ENCODE measurements around the gene DNAJC5G. TPM values are rescaled to one million over a fixed set of nuclear protein-coding genes. Genes with fewer than 3 reads are reported as not detected.

DNAJC5G gene
- total RNA-seq, 1 experiment from 2014 or later = not detected

DNA sequence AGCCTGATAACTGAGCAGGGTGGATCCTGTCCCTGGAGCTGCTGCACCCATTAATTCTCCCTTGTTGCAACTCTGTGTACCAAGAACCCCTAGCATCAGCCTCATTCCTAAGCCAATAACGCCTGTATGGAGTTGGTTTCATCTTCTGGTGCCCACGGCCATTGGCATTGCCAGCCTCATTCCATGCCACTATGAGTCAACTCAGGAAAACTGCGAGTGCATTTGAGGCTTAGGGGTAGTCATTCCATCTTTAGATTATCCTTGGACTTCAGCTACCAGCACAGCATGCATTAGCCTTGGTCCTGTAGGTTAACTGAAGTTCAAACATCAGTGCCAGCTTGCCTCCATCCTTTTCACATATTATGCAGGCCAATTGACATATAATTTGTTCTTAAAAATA, 5.6 kb downstream of the DNAJC5G start:
- H3K36me3 ChIP-seq (ENCODE audit: low read depth) = no peaks in the 10 kb centered on the region
- H3K4me2 ChIP-seq = no peak overlapping the region
- no peak overlapping the region for H3K4me3 ChIP-seq
- DNase-seq = no peak
- H3K27ac ChIP-seq = no peak overlapping the region
- H3K4me1 ChIP-seq (replicated peaks; ENCODE audit: insufficient read depth) = peaks cover 37% of the 10 kb centered on the region
- intact Hi-C loops (cut with micrococcal nuclease; ENCODE audit: unreplicated experiment) = loop anchor here (1.0 to 5.0 kb wide), 4 partner anchors 31 to 320 kb away; partner anchors contain the start of genes ATRAID and SLC5A6
- CTCF ChIA-PET = interaction anchor here (1.7 to 2.9 kb wide), 2 partner anchors 12 to 22 kb away, joined by 6 to 22 read pairs; no protein-coding TSS in a partner anchor
- H3K27me3 ChIP-seq (ENCODE audit: insufficient read depth, low read depth) = no peaks in the 10 kb centered on the region
- H2AFZ ChIP-seq = no peak overlapping the region
- no peak for TF ChIP-seq EZH2 (IDR thresholded peaks at IDR 0.05; ENCODE audit: low read depth)
- TF ChIP-seq, protein P1, sequence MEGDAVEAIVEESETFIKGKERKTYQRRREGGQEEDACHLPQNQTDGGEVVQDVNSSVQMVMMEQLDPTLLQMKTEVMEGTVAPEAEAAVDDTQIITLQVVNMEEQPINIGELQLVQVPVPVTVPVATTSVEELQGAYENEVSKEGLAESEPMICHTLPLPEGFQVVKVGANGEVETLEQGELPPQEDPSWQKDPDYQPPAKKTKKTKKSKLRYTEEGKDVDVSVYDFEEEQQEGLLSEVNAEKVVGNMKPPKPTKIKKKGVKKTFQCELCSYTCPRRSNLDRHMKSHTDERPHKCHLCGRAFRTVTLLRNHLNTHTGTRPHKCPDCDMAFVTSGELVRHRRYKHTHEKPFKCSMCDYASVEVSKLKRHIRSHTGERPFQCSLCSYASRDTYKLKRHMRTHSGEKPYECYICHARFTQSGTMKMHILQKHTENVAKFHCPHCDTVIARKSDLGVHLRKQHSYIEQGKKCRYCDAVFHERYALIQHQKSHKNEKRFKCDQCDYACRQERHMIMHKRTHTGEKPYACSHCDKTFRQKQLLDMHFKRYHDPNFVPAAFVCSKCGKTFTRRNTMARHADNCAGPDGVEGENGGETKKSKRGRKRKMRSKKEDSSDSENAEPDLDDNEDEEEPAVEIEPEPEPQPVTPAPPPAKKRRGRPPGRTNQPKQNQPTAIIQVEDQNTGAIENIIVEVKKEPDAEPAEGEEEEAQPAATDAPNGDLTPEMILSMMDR (conservative IDR thresholded peaks at IDR 0.05) = no peak
- H3K79me2 ChIP-seq (ENCODE audit: low read depth) = no peaks in the 10 kb centered on the region
- H3K9me3 ChIP-seq (ENCODE audit: insufficient read depth, low read depth) = no peaks in the 10 kb centered on the region
- H4K20me1 ChIP-seq (ENCODE audit: insufficient read depth) = no peaks in the 10 kb centered on the region
- POLR2A ChIA-PET (ENCODE audit: unreplicated experiment) = no interaction called here
- H3F3A ChIP-seq (ENCODE audit: insufficient read depth, low read depth) = peaks cover 30% of the 10 kb centered on the region; the same call in 1 of the 2 replicates
- H3K9me2 ChIP-seq (ENCODE audit: insufficient read depth) = no peaks in the 10 kb centered on the region
- no TSS peak for BruUV-seq (replicated peaks)

GRCh38 chr2:27281442-27281841, 6.2 kb downstream of the DNAJC5G start:
- Histone ChIP-seq H2AFZ (no peak overlapping the region), H4K20me1 (ENCODE audit: insufficient read depth) (no peaks in the 10 kb centered on the region), H3K79me2 (ENCODE audit: low read depth) (no peaks in the 10 kb centered on the region), H3K4me2 (peak overlapping the region; percentile 71), H3K27me3 (ENCODE audit: insufficient read depth, low read depth) (no peaks in the 10 kb centered on the region), H3K9me3 (ENCODE audit: insufficient read depth, low read depth) (no peaks in the 10 kb centered on the region), H3K36me3 (ENCODE audit: low read depth) (no peaks in the 10 kb centered on the region), H3K4me1 (replicated peaks; ENCODE audit: insufficient read depth) (peaks cover 37% of the 10 kb centered on the region), H3F3A (ENCODE audit: insufficient read depth, low read depth) (peaks cover 30% of the 10 kb centered on the region; the same call in 1 of the 2 replicates), H3K9me2 (ENCODE audit: insufficient read depth) (no peaks in the 10 kb centered on the region), H3K4me3 (no peak overlapping the region), H3K27ac (peak overlapping the region; percentile 70)
- ChIA-PET POLR2A (ENCODE audit: unreplicated experiment) (interaction anchor here (0.6 kb wide), 1 partner anchor 496 kb away, joined by 3 read pairs; no protein-coding TSS in a partner anchor), CTCF (interaction anchor here (1.7 to 2.9 kb wide), 2 partner anchors 11 to 22 kb away, joined by 6 to 22 read pairs; no protein-coding TSS in a partner anchor)
- BruUV-seq (replicated peaks) = no TSS peak
- intact Hi-C loops (cut with micrococcal nuclease; ENCODE audit: unreplicated experiment) = loop anchor here (2.0 to 5.0 kb wide), 2 partner anchors 69 to 189 kb away; partner anchors contain the start of genes ATRAID and SLC5A6
- DNase-seq = no peak
- no peak for TF ChIP-seq EZH2 (IDR thresholded peaks at IDR 0.05; ENCODE audit: low read depth)
- TF ChIP-seq, protein P1 (conservative IDR thresholded peaks at IDR 0.05) = no peak

DNA sequence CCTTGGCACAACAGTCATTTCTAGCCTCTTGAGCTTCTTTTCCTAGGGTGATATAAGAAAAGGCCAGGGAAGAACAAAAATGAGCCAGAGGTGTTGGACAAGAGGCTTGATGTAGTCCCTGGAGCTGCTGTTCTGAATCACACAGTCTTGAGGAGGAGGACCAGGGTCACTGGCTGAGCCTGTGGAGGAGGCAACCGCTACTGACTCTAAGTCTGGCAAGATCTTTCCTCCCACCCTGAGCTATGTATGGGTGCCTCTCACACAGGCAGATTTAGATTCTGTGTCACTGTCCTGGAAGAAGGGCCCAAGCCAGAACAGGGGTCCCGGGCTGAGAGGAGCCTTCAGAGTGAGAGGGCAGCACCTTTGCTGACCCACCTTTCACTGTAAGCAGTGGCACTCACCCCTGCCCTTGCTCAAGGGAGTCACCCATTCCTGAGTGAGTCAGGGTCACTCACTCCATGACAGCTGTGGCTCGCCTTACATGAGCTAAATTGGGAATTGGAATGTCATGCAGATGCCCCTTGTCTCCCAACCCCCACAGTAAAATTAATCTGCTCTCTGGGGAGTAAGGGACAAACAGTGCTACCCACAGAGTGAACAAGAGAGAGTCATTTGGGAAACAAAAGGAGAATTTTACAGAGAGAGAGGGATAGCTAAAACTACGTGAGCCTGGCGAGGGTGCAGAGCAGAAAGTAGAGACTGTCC, 6.8 kb downstream of the DNAJC5G start, which contains the start of gene TRIM54:
Gene TRIM54 (plus strand): TSS at position 575 of the 705 bp plus-strand sequence. CDS start 303 bp downstream, outside the sequence.
- Histone ChIP-seq H3K9me2 (ENCODE audit: insufficient read depth) (no peaks in the 10 kb centered on the region), H4K20me1 (ENCODE audit: insufficient read depth) (no peaks in the 10 kb centered on the region), H3K27ac (peak within 1 kb of the TSS; percentile 70), H3F3A (ENCODE audit: insufficient read depth, low read depth) (peaks cover 30% of the 10 kb centered on the region; the same call in 1 of the 2 replicates), H3K4me3 (peak within 1 kb of the TSS; percentile 29; the same call in 1 of the 2 replicates), H3K4me2 (peak within 1 kb of the TSS; percentile 71), H3K27me3 (ENCODE audit: insufficient read depth, low read depth) (no peaks in the 10 kb centered on the region), H3K4me1 (replicated peaks; ENCODE audit: insufficient read depth) (peaks cover 37% of the 10 kb centered on the region), H3K79me2 (ENCODE audit: low read depth) (no peaks in the 10 kb centered on the region), H2AFZ (peak within 1 kb of the TSS; percentile 83), H3K36me3 (ENCODE audit: low read depth) (no peaks in the 10 kb centered on the region), H3K9me3 (ENCODE audit: insufficient read depth, low read depth) (no peaks in the 10 kb centered on the region)
- no TSS peak for BruUV-seq (replicated peaks)
- POLR2A ChIA-PET (ENCODE audit: unreplicated experiment) = interaction anchor here (0.6 to 2.1 kb wide), 3 partner anchors 11 to 497 kb away, joined by 3 to 10 read pairs (median 4); no protein-coding TSS in a partner anchor
- intact Hi-C loops (cut with micrococcal nuclease; ENCODE audit: unreplicated experiment) = loop anchor here (2.0 to 5.0 kb wide), 2 partner anchors 70 to 189 kb away; partner anchors contain the start of genes ATRAID and SLC5A6
- CTCF ChIA-PET = interaction anchor here (1.5 to 2.9 kb wide), 3 partner anchors 11 to 21 kb away, joined by 5 to 22 read pairs (median 6); no protein-coding TSS in a partner anchor
- TF ChIP-seq, protein P1 (conservative IDR thresholded peaks at IDR 0.05) = no peak
- no peak for TF ChIP-seq EZH2 (IDR thresholded peaks at IDR 0.05; ENCODE audit: low read depth)
- peak; percentile 43 to 73 for DNase-seq
